Muscle layer of duodenum (tissue), 2 donors: ENCODE data around the gene GNS.
A peak's percentile ranks its signal among the peaks of the same experiment; 100 is the strongest.

Experiments used
- H3K27ac ChIP-seq: one replicate; pipeline ENCODE4 v1.7.0; 2013; ENCODE audit warnings: mild to moderate bottlenecking, low read length
- H3K27me3 ChIP-seq: one replicate; pipeline ENCODE4 v1.7.0; 2013; ENCODE audit warnings: low read depth, mild to moderate bottlenecking, control low read depth, low read length
- H3K36me3 ChIP-seq, 2 donors: one replicate each; pipeline ENCODE4 v1.7.0; 2013; ENCODE audit warnings: low read length in 2 of 2, control low read depth in 1 of 2, mild to moderate bottlenecking in 1 of 2; ENCODE audit not compliant: insufficient read depth in 2 of 2, control insufficient read depth in 1 of 2
- H3K4me1 ChIP-seq, 2 donors: one replicate each; pipeline ENCODE4 v1.7.0; 2013; ENCODE audit warnings: low read length in 2 of 2, mild to moderate bottlenecking in 2 of 2, control low read depth in 1 of 2, moderate library complexity in 1 of 2; ENCODE audit not compliant: insufficient read depth in 2 of 2, control insufficient read depth in 1 of 2
- H3K4me3 ChIP-seq, 2 donors: one replicate each; pipeline ENCODE4 v1.7.0; 2013; ENCODE audit warnings: low read length in 2 of 2, low read depth in 1 of 2, mild to moderate bottlenecking in 1 of 2
- H3K9me3 ChIP-seq, 2 donors: one replicate each; pipeline ENCODE4 v1.7.0; 2013; ENCODE audit warnings: low read length in 2 of 2, control low read depth in 1 of 2, mild to moderate bottlenecking in 1 of 2; ENCODE audit not compliant: control insufficient read depth in 1 of 2
- donor health status: healthy.

Gene GNS

DNA sequence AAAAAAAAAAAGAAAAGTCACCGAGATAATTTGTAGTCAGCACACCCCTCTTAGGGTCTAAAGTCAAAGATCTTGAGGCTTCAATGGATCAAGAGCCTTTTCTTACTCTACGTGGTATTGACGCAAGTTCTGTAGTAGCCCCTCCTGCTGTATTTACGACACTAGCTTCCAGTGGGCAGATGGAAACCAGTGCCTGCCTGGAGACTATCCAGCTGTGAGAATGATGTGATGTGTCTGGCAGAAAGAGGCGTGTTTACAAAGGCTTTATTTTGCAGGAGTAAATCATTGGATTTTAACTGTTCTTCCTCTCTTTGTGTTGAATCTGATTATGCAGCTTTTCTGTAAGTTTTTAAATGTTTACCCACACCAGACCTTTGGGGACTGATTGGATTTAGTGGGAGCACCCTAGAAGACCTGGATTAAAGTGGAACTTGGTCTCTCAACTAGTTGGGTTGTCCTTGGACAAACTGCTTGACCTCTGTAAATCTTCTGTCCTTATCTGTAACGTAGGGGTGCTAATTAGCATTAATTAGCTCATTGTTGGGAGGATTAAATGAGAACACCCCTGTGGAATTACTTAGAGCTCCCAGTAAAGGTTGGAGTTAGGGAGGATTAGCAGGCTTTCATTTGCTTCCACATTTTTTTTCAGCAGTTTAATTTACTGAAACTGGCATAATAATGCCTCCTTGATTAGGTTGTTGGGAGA lies 76.5 kb downstream of the GNS start:
- no peaks in the 10 kb centered on the region for H3K9me3 ChIP-seq
- H3K4me1 ChIP-seq = peaks cover 22 to 65% of the 10 kb centered on the region in 2 donors
- no peaks in the 10 kb centered on the region for H3K36me3 ChIP-seq
- H3K4me3 ChIP-seq = peak overlapping the region in 1 of 2 donors; percentile 36
- no peaks in the 10 kb centered on the region for H3K27me3 ChIP-seq
- peak overlapping the region; percentile 17 for H3K27ac ChIP-seq

DNA sequence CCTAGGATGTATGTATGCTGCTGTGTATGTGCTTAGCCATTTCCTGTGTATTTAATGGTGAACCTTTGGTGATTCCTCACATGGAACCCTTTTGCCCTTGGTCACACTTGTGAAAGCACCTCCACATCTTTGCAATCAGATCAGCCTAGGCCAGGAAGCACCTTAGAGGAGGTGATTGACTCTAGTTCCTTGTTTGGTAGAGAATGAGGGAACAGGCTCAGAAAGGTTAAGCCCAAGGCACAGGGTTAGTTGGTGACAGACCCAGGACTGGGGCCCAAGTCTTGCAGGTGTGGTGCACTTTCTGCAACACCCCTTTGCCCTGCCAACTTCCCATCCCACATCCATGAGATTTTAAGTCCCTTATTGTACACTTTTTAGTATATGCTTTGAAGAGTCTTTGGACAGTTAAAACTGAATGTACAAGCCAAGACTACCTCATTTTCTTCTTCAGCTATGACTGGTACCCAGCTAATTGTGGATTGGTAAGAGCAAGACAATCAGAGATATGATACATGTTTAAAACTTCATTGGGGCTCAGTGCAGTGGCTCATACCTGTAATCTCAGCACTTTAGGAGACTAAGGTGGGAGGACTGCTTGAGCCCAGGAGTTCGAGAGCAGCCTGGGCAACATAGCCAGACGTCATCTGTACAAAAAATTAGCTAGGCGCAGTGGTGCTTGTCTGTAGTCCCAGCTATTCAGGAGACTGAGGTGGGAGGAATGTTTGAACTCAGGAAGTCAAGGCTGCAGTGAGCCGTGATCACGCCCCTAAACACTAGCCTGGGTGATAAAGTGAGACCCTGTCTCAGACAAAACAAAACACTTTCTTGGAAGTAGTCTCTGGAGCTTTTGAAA lies 77.8 kb downstream of the GNS start:
- H3K4me3 ChIP-seq = no peak overlapping the region
- no peak overlapping the region for H3K27ac ChIP-seq
- peaks cover 22 to 73% of the 10 kb centered on the region in 2 donors for H3K4me1 ChIP-seq
- H3K9me3 ChIP-seq = no peaks in the 10 kb centered on the region
- no peaks in the 10 kb centered on the region for H3K27me3 ChIP-seq
- no peaks in the 10 kb centered on the region for H3K36me3 ChIP-seq

DNA sequence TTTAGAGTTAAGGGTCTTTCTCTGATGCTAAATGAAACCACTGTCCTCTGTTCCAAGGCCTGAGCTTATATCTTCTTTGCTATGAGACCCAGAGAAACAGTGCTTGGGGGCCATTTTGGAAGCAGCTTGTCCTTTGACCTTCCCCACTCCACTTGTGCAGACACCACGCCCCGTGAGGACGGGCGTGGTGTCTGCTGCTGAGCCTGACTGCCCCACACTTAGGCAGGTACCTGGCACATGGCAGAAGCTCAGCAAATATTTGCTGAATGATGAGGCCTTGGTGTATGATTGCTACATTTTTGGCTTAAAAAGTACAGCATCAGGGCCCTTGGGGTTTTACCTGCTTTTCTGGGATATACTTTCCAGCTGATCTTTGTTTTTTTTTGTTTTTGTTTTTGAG lies 79.0 kb downstream of the GNS start:
- Histone ChIP-seq H3K27ac (peak overlapping the region; percentile 82), H3K4me1 (peaks cover 28 to 78% of the 10 kb centered on the region in 2 donors), H3K4me3 (peak overlapping the region in 1 of 2 donors; percentile 18), H3K36me3 (no peaks in the 10 kb centered on the region), H3K9me3 (no peaks in the 10 kb centered on the region), H3K27me3 (no peaks in the 10 kb centered on the region)

DNA sequence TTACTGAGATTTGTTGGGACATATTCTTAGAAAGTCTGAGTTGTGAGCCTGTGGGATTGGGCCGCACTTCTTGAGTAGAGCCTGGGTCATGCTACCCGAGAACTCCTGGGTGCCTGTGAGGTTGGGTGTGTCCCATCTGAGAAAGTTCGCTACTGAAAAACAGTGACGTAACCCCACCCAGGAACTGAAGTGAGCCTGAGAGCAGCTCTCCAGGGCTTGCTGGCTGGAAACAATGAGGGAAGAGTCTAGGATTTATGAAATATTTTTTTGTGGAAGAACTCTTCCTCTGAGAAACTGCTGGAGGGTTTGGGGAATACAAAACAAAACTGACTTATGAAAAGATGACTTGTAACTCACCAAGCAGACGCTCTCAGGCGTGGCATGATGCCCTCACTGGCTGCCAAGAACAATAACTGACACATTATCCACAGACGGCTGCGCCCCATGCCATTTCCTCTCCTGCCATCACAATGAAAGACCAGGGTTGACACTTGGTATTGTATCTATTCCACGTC lies 79.7 kb downstream of the GNS start:
- Histone ChIP-seq H3K9me3 (no peaks in the 10 kb centered on the region), H3K4me3 (peak overlapping the region; percentile 18 to 25), H3K27ac (peak overlapping the region; percentile 82), H3K4me1 (peaks cover 29 to 79% of the 10 kb centered on the region in 2 donors), H3K27me3 (no peaks in the 10 kb centered on the region), H3K36me3 (no peaks in the 10 kb centered on the region)

DNA sequence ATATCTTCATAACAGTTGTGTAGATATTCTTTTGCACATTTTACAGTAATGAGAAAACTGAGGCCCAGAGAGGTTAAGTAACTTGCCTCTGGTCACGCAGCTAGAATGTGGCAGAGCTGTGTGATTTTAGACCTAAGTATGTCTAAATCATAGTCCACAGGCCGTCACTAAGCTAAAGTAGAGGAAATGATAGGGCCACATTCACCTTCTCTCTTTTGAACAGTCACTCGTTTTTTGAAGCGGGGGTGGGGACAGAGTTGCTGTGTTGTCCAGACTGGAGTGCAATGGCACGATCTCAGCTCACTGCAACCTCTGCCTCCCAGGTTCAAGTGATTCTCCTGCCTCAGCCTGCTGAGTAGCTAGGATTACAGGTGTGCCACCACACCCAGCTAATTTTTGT lies 80.4 kb downstream of the GNS start:
- no peak overlapping the region for H3K27ac ChIP-seq
- peaks cover 36 to 78% of the 10 kb centered on the region in 2 donors for H3K4me1 ChIP-seq
- H3K27me3 ChIP-seq = no peaks in the 10 kb centered on the region
- no peak overlapping the region for H3K4me3 ChIP-seq
- H3K9me3 ChIP-seq = no peaks in the 10 kb centered on the region
- no peaks in the 10 kb centered on the region for H3K36me3 ChIP-seq

DNA sequence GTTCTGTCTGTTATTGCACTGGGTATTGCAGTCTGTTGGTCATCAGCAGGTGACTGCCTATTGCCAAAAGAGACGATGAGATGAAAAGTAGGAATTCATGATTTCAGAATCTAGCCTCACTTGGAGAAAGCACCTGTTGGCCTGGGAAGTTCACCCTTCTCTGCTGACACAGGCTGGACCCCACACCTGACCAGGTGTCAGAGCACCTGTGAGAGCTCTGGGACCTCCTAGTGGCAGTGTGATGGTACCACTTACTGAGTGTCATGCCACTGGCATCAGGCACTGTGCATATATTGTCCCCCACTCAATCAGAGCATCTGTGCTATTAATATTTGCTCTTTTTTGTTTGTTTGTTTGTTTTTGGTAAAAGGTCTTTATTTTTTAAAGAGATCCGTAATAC lies 81.0 kb downstream of the GNS start:
- Histone ChIP-seq H3K4me1 (peaks cover 40 to 78% of the 10 kb centered on the region in 2 donors), H3K36me3 (no peaks in the 10 kb centered on the region), H3K27me3 (no peaks in the 10 kb centered on the region), H3K27ac (no peak overlapping the region), H3K4me3 (no peak overlapping the region), H3K9me3 (no peaks in the 10 kb centered on the region)

DNA sequence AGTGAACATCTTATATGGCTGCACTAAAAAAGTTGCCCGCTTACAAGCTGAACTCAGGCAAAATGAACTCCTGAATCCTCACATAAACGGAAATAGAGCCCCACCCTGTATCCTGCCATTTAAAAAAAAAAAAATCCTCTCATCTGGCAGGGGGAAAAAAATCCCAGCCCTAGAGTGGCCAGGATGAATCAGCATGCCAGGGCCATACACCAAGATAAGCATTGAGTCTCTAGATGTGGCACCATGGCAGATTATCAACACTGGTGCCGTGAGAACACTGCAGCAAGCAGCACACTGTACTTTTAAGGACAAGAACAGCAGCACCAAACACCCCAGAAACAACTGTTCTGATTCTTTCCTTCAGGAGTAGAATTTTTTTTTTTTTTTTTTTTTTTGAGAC lies 83.4 kb downstream of the GNS start:
- Histone ChIP-seq H3K27me3 (no peaks in the 10 kb centered on the region), H3K4me1 (peaks cover 46 to 73% of the 10 kb centered on the region in 2 donors), H3K27ac (peak overlapping the region; percentile 75), H3K36me3 (no peaks in the 10 kb centered on the region), H3K9me3 (no peaks in the 10 kb centered on the region), H3K4me3 (peak overlapping the region in 1 of 2 donors; percentile 11)

DNA sequence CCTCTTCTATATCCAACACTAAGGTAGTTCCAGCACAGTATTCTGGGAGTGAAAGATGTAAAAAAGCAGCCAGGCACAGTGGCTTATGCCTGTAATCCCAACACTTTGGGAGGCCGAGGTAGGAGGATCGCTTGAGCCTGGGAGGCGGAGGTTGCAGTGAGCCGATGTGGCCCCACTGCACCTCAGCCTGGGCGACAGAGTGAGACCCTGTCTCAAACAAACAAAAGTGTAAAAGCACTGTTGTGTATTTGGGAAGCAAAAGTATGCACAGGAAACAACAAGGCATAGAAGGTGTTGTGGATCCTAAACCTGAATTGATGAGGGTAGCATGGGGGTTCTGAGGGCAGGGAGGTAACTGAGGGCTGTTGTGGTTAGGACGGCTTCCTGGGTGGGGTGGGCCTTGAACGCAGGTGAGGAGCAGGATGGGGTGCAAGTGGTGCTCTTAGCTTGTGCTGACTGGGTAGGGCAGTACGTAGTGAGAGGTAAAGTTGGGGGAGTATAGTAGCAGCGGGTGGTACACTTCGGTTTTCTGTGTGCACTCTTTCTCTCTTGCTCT lies 84.8 kb downstream of the GNS start:
- peaks cover 50 to 65% of the 10 kb centered on the region in 2 donors for H3K4me1 ChIP-seq
- H3K36me3 ChIP-seq = no peaks in the 10 kb centered on the region
- H3K27me3 ChIP-seq = no peaks in the 10 kb centered on the region
- H3K4me3 ChIP-seq = no peak overlapping the region
- peak overlapping the region; percentile 90 for H3K27ac ChIP-seq
- no peaks in the 10 kb centered on the region for H3K9me3 ChIP-seq

DNA sequence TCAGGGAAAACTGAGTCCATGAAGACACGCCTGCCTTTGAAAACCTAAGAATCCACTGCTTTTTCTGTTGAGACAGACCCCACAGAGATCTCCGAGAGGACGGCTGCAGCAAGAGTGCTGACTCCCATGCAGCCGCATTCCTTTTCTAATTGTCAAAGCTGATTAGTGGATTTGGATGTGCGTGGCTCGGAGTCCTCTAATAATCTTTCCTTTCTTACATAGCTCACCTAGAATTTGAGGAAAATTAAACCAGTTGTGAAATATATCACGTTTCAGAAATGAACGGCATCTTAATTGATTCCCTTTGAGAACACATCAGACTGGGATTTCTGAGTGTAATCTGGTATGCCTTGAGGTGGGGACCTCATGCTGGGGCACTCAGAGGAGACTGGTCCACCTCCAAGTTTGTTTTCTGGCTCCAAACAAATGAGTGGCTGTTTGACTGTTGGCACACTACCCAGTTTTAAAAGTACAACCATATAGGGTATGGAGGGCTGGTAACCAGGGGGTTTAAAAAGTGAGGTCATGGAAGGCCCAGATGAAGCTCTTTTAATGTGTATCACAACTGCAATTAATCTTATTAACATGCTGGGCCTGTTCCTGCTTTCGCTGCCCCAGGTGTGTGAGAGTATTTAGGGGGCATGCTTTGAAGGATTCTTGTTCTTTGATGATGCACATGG lies 85.6 kb downstream of the GNS start:
- Histone ChIP-seq H3K4me3 (no peak overlapping the region), H3K4me1 (peaks cover 49 to 60% of the 10 kb centered on the region in 2 donors), H3K27ac (peak overlapping the region; percentile 90), H3K36me3 (no peaks in the 10 kb centered on the region), H3K27me3 (no peaks in the 10 kb centered on the region), H3K9me3 (no peaks in the 10 kb centered on the region)

DNA sequence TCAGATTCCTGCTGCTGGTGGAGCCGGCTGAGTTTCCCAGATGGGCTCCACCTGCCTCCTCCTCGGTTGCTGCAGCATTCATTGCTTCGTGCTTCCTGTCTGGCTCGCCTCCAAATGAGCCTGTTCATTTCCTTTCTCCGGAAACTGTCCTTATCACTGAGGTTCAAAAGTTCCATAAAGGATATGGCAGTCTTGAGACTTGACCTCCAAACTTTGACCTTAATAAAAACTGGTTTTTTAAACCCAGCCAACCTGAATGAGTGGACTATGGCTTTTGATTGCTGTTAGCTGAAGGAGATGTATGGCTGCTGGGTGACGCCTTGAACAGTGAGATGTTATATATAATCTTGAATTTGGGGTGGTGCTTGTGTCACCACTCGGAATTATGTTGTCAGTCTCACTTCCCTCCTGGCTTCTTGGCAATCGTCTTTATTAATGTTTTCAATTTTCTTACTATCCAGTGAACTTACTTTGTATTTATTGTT lies 86.2 kb downstream of the GNS start:
- H3K27ac ChIP-seq = peak overlapping the region; percentile 90
- H3K4me1 ChIP-seq = peaks cover 49 to 54% of the 10 kb centered on the region in 2 donors
- H3K4me3 ChIP-seq = no peak overlapping the region
- no peaks in the 10 kb centered on the region for H3K9me3 ChIP-seq
- H3K27me3 ChIP-seq = no peaks in the 10 kb centered on the region
- no peaks in the 10 kb centered on the region for H3K36me3 ChIP-seq
